Fibroblast of the aortic adventitia (primary cell): Measurements from ENCODE around the gene CEP295NL. TPM values are rescaled to one million over a fixed set of nuclear protein-coding genes. Genes with fewer than 3 reads are reported as not detected.
A peak's percentile ranks its signal among the peaks of the same experiment; 100 is the strongest.

Experiments used
- DNase-seq: peaks from one replicate; pipeline ENCODE4 v3.0.0-alpha.2; 2010; ENCODE audit warnings: low read depth
- H3K4me3 ChIP-seq: 2 replicates; pipeline ENCODE4 v1.5.1; 2011; ENCODE audit warnings: low read depth, mild to moderate bottlenecking, control low read depth, low read length, moderate library complexity
- CTCF ChIP-seq: IDR thresholded peaks from 2 replicates; pipeline ENCODE4 v1.5.1; 2011; ENCODE audit warnings: mild to moderate bottlenecking, low read length, control low read depth, inconsistent platforms; ENCODE audit not compliant: insufficient read depth
- total RNA-seq: library from RNA; depleted of rRNA; stranded (reverse); fragments of >200 nt; gene quantifications from 2 replicates; pipeline ENCODE4 v1.2.3, GENCODE V29; 2012; ENCODE audit warnings: low replicate concordance

Gene CEP295NL
- total RNA-seq, 1 donor = 3.3 TPM

DNA sequence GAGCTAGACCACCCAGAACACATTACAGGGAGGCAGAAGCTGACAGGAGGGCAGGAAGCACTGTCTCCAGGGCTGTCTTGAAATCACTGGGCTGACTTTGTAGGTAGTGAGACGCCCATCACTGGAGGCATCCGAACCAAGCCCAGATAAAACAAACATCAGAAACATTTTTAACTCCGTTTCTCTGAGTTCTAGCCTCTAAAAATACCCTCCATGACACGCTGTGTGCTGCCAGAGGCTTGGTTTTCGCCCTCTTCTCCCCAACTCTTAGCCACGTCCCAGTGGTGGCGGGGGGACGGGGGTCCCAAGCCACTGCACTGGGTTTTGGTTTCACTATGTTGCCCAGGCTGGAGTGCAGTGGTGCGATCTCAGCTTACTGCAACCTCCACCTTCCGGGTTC, 1.2 kb downstream of the CEP295NL start:
- TF ChIP-seq CTCF = no peak
- DNase-seq = no peak
- H3K4me3 ChIP-seq = no peak overlapping the region

GRCh38 chr17:78900816-78901215, 2.2 kb downstream of the CEP295NL start:
- no peak for TF ChIP-seq CTCF
- no peak for DNase-seq
- H3K4me3 ChIP-seq = no peak overlapping the region

DNA sequence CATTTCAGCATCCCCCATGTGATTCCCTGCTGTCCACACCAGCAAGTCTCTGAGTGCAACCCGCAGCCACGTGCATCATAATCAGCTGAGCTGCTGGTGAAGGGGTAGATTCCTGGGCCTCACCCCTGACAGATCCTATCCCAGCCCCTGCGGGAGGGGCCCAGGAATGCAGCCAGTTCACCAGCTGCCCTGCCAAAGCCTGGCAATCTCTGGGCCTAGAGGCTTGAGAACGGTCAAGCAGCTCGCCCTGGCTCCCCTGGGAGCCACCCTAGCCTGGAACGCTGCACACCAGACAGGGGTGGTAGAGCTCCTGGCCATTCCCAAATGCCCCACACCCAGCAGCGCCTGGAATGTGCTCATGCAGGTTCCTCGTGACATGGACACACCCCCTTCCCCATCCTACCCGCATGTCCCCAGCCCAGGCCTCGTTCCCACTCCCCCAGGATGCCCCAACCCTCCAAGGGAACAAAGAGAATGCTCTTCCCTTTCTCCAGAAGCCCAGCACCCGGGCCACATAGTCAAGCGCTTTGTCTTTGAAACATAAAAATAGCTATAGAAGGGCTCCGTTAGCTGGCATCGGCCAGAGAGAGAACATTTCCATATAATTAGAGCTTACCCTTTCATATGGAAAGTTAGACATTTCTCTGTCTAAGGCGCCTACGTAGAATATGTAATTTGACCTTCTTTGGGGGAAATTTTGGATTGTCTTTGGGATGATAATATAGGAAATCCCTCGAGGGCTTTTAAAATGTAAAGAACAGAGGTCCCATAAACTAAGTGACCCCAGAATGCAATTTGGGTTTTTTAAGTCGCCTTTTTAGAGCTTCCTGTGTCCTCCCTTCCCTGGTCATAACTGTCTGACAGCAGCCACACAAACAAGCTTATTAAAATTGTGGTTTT, 3.4 kb downstream of the CEP295NL start:
- peak; percentile 69 for DNase-seq
- no peak for TF ChIP-seq CTCF
- H3K4me3 ChIP-seq = no peak overlapping the region

DNA sequence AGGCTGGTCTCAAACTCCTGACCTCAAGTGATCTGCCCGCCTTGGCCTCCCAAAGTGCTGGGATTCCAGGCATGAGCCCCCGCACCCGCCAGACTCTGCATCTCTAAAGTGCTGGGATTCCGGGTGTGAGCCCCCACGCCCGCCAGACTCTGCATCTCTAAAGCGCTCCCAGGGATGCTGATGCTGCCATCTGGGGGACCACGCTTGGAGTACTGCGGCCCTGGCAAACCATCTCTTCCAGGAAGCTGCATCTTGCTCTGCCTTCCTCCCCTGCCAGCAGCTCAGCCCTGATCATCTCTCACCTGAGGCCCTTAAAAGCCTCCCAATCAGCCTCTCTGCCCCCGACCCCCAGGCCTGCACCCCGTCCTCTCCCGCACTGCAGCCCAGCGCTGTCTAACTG, 4.1 kb downstream of the CEP295NL start:
- no peak for TF ChIP-seq CTCF
- H3K4me3 ChIP-seq = no peak overlapping the region
- DNase-seq = no peak

- no peak for DNase-seq
These were observed 4.7 kb downstream of the CEP295NL start for GRCh38 chr17:78898075-78898836.

GRCh38 chr17:78897664-78898047, 5.3 kb downstream of the CEP295NL start:
- H3K4me3 ChIP-seq = no peak overlapping the region
- no peak for DNase-seq
- no peak for TF ChIP-seq CTCF

More at GRCh38 chr17:78898075-78898836, 4.7 kb downstream of the CEP295NL start:
- no peak for TF ChIP-seq CTCF
- no peak overlapping the region for H3K4me3 ChIP-seq
